ENCODE measurements around the gene CISD3. TPM values are rescaled to one million over a fixed set of nuclear protein-coding genes. Genes with fewer than 3 reads are reported as not detected.
A peak's percentile ranks its signal among the peaks of the same experiment; 100 is the strongest.

Gene CISD3
- total RNA-seq, 1 experiment from 2014 or later, result 101 TPM

GRCh38 chr17:38703742-38704605 lies 26.2 kb upstream of the CISD3 start:
- peak overlapping the region; percentile 85 for H3K4me3 Mint-ChIP-seq (ENCODE audit: low read depth, unreplicated experiment)
- H3K27ac Mint-ChIP-seq (ENCODE audit: unreplicated experiment), result peak overlapping the region; percentile 90
- peak; percentile 100 for DNase-seq
- no TSS peak for BruUV-seq (replicated peaks)
- peaks cover 76% of the 10 kb centered on the region for H3K36me3 Mint-ChIP-seq (ENCODE audit: insufficient read depth, unreplicated experiment)
- H3K27me3 Mint-ChIP-seq (ENCODE audit: unreplicated experiment), result peaks cover 18% of the 10 kb centered on the region
- CTCF ChIA-PET, result interaction anchor here (0.5 to 6.2 kb wide), 9 partner anchors 13 to 620 kb away, joined by 3 to 38 read pairs (median 5); partner anchors contain the start of gene CISD3
- intact Hi-C loops (cut with micrococcal nuclease; ENCODE audit: unreplicated experiment), result loop anchor here (1.0 to 2.0 kb wide), 3 partner anchors 26 to 47 kb away; partner anchors contain the start of gene CISD3
- TF ChIP-seq CTCF (IDR thresholded peaks at IDR 0.05; ENCODE audit: unreplicated experiment), result no peak
- H3K9me3 Mint-ChIP-seq (ENCODE audit: low read depth, unreplicated experiment), result no peaks in the 10 kb centered on the region
- peaks cover 44% of the 10 kb centered on the region for H3K4me1 Mint-ChIP-seq (ENCODE audit: low read depth, unreplicated experiment)

DNA sequence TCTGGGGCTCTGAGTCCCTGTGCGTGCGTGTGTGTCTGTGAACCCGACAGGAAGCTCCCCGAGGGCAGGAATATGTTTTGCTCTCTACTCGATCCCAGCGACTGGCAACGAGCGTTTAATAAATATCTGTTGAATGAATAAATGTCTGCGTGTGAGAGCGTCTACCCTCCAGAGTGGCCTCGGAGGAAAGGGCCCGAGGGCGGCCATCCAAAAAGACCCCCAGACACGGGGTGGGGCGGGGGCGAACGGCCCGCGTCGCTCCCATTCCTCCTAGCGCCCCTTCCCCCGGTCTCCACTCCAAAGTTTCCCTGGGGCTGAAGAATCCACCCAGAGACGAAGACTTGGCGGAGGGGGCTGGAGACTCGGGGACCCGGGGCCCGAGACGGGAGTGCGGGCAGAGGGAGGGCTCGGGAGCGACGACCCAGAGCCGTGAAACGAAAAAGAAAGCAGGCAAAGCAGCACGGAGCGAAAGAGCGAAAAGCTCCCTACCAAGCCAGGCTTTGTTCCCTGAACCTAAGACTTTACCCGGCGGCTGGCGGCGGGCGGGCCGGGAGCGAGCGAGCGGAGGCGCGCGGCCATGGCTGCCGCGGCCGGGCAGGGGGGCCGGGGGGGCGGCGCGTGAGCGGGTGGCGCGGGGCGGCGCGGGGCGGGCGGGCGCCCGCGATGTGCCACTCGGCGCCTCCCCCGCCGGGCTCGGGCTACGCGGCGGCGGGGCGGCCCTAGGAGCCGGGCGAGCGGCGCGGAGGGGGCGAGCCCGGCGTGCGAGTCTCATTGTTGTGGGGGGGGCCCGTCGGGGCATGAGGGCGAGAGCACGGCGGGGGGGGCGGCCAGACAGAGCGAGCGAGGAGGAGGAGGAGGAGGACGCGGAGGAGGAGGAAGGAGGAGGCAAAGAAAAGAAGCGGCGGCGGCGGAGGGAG lies 25.3 kb upstream of the CISD3 start, which contains the start of gene MLLT6:
MLLT6 (plus strand) TSS at position 668 of the 917 bp plus-strand sequence. CDS start 360 bp downstream, outside the sequence.
- Mint-ChIP-seq H3K36me3 (ENCODE audit: insufficient read depth, unreplicated experiment) (peaks cover 85% of the 10 kb centered on the region), H3K27me3 (ENCODE audit: unreplicated experiment) (peaks cover 9% of the 10 kb centered on the region), H3K4me1 (ENCODE audit: low read depth, unreplicated experiment) (peaks cover 42% of the 10 kb centered on the region), H3K27ac (ENCODE audit: unreplicated experiment) (peak within 1 kb of the TSS; percentile 90), H3K4me3 (ENCODE audit: low read depth, unreplicated experiment) (peak within 1 kb of the TSS; percentile 85), H3K9me3 (ENCODE audit: low read depth, unreplicated experiment) (no peaks in the 10 kb centered on the region)
- TSS peak; percentile 8 for BruUV-seq (replicated peaks)
- no peak for TF ChIP-seq CTCF (IDR thresholded peaks at IDR 0.05; ENCODE audit: unreplicated experiment)
- CTCF ChIA-PET, result interaction anchor here (0.5 to 6.2 kb wide), 13 partner anchors 9 to 603 kb away, joined by 3 to 38 read pairs (median 4); partner anchors contain the start of gene CISD3
- DNase-seq, result peak; percentile 95
- intact Hi-C loops (cut with micrococcal nuclease; ENCODE audit: unreplicated experiment), result loop anchor here (1.0 kb wide), 1 partner anchor 25 kb away; the partner anchor contains the start of gene CISD3

DNA sequence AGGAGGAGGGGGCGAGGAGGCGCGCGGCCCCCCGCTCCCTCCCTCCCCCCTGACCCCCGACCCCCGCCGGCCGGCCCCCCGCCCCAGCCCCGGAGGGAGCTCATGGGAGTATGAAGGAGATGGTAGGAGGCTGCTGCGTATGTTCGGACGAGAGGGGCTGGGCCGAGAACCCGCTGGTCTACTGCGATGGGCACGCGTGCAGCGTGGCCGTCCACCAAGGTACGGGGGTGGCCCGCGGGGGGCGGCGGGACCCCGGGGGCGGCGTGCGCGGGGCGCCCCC lies 24.7 kb upstream of the CISD3 start:
- no peak for DNase-seq
- no TSS peak for BruUV-seq (replicated peaks)
- H3K36me3 Mint-ChIP-seq (ENCODE audit: insufficient read depth, unreplicated experiment), result peaks cover 88% of the 10 kb centered on the region
- H3K4me1 Mint-ChIP-seq (ENCODE audit: low read depth, unreplicated experiment), result peaks cover 42% of the 10 kb centered on the region
- no peak for TF ChIP-seq CTCF (IDR thresholded peaks at IDR 0.05; ENCODE audit: unreplicated experiment)
- H3K27ac Mint-ChIP-seq (ENCODE audit: unreplicated experiment), result peak overlapping the region; percentile 90
- H3K9me3 Mint-ChIP-seq (ENCODE audit: low read depth, unreplicated experiment), result no peaks in the 10 kb centered on the region
- CTCF ChIA-PET, result interaction anchor here (0.6 to 6.2 kb wide), 11 partner anchors 9 to 147 kb away, joined by 3 to 38 read pairs (median 4); partner anchors contain the start of gene CISD3
- peaks cover 3% of the 10 kb centered on the region for H3K27me3 Mint-ChIP-seq (ENCODE audit: unreplicated experiment)
- peak overlapping the region; percentile 85 for H3K4me3 Mint-ChIP-seq (ENCODE audit: low read depth, unreplicated experiment)
- intact Hi-C loops (cut with micrococcal nuclease; ENCODE audit: unreplicated experiment), result no loop called here

Measured in Calu3 (cell line).